Transverse colon (tissue), 4 donors: ENCODE data around the gene SRMS.

ENCODE experiments used
- POLR2A ChIP-seq: fragments of 450-650 bp; IDR thresholded peaks from one replicate; pipeline ENCODE4 v1.6.1; 2016; ENCODE audit warnings: antibody characterized with exemption, mild to moderate bottlenecking, moderate library complexity
- POLR2AphosphoS5 ChIP-seq, 3 donors: sonication (generic); formaldehyde crosslinking; IDR thresholded peaks; one replicate each; pipeline ENCODE4 v1.6.1; 2016; ENCODE audit warnings: antibody characterized with exemption in 3 of 3
- TF ChIP-seq, protein P1 (sequence below), 5 experiments: fragments of 200-600 bp in 3 of 5; fragments of 450-650 bp in 2 of 5; sonication (generic) in 3 of 5; IDR thresholded peaks; 1 replicate in 2 of 5; 2 replicates in 3 of 5; pipeline ENCODE4 v1.5.1; 2016 to 2017; ENCODE audit warnings: antibody characterized with exemption in 5 of 5, inconsistent platforms in 3 of 5, mild to moderate bottlenecking in 2 of 5, moderate library complexity in 1 of 5

DNA sequence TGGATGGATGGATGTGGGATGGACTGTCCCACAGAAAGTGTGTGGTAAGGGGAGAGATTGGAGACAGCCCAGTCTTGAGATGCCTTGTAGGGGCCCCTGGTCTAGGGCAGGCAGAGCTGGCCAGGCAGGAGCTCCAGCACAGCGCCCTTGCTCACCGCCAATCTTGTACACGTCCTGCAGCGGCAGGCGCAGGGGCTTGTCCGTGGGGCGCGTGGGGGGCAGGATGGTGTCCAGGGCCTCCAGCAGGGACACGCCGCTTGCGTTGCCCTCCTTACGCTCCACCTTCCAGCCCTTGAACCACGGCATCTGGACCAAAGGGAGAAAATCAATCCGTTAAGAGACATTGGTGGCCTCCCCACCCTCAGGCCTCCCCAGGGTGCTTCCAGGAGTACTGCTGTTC is 54.6 kb downstream of the SRMS start:
- TF ChIP-seq POLR2AphosphoS5 (IDR thresholded peaks at IDR 0.05) (no peak), POLR2A (no peak)
- TF ChIP-seq, protein P1, sequence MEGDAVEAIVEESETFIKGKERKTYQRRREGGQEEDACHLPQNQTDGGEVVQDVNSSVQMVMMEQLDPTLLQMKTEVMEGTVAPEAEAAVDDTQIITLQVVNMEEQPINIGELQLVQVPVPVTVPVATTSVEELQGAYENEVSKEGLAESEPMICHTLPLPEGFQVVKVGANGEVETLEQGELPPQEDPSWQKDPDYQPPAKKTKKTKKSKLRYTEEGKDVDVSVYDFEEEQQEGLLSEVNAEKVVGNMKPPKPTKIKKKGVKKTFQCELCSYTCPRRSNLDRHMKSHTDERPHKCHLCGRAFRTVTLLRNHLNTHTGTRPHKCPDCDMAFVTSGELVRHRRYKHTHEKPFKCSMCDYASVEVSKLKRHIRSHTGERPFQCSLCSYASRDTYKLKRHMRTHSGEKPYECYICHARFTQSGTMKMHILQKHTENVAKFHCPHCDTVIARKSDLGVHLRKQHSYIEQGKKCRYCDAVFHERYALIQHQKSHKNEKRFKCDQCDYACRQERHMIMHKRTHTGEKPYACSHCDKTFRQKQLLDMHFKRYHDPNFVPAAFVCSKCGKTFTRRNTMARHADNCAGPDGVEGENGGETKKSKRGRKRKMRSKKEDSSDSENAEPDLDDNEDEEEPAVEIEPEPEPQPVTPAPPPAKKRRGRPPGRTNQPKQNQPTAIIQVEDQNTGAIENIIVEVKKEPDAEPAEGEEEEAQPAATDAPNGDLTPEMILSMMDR (IDR thresholded peaks at IDR 0.05): no peak
